ENCODE data around the gene FCGR1A.
"Not testable (repeated sequence)": the region's sequence is repeated elsewhere in the genome, so short reads cannot be mapped to it uniquely, and the experiment has no call there.

FCGR1A gene

GRCh38 chr1:149771653-149772425 lies 10.7 kb upstream of the FCGR1A start:
- DNase-seq (ENCODE audit: insufficient read length, low spot score): not testable (repeated sequence)
- FAIRE-seq: peak; percentile 66

- DNase-seq (ENCODE audit: insufficient read length, low spot score); FAIRE-seq: not testable (repeated sequence)
These were observed 6.9 kb upstream of the FCGR1A start for GRCh38 chr1:149775510-149776147.

GRCh38 chr1:149777084-149777483 lies 5.4 kb upstream of the FCGR1A start:
- not testable (repeated sequence) for DNase-seq (ENCODE audit: insufficient read length, low spot score); FAIRE-seq

GRCh38 chr1:149778313-149778712 lies 4.2 kb upstream of the FCGR1A start:
- not testable (repeated sequence) for FAIRE-seq; DNase-seq (ENCODE audit: insufficient read length, low spot score)

GRCh38 chr1:149781413-149781984 lies 995 bp upstream of the FCGR1A start:
- DNase-seq (ENCODE audit: insufficient read length, low spot score): not testable (repeated sequence)

GRCh38 chr1:149783289-149783688 lies 795 bp downstream of the FCGR1A start:
- not testable (repeated sequence) for FAIRE-seq; DNase-seq (ENCODE audit: insufficient read length, low spot score)

More at GRCh38 chr1:149781413-149781984, 995 bp upstream of the FCGR1A start:
- not testable (repeated sequence) for FAIRE-seq

- DNase-seq (ENCODE audit: insufficient read length, low spot score); FAIRE-seq: not testable (repeated sequence)
These were observed 1.4 kb downstream of the FCGR1A start for GRCh38 chr1:149783868-149784267.

- not testable (repeated sequence) for DNase-seq (ENCODE audit: insufficient read length, low spot score); FAIRE-seq
These were observed 5.4 kb downstream of the FCGR1A start for GRCh38 chr1:149787688-149788451.

GRCh38 chr1:149792502-149792901 lies 10.0 kb downstream of the FCGR1A start:
- FAIRE-seq: not testable (repeated sequence)
- DNase-seq (ENCODE audit: insufficient read length, low spot score): peak; percentile 22

- DNase-seq (ENCODE audit: insufficient read length, low spot score): peak; percentile 67
- not testable (repeated sequence) for FAIRE-seq
These were observed 10.5 kb downstream of the FCGR1A start for GRCh38 chr1:149792912-149793515.

- FAIRE-seq; DNase-seq (ENCODE audit: insufficient read length, low spot score): not testable (repeated sequence)
These were observed 11.4 kb downstream of the FCGR1A start for GRCh38 chr1:149793885-149794284.

GRCh38 chr1:149801628-149802027 lies 19.1 kb downstream of the FCGR1A start:
- DNase-seq (ENCODE audit: insufficient read length, low spot score); FAIRE-seq: not testable (repeated sequence)

GRCh38 chr1:149804417-149805080 lies 22.1 kb downstream of the FCGR1A start:
- FAIRE-seq; DNase-seq (ENCODE audit: insufficient read length, low spot score): not testable (repeated sequence)

- FAIRE-seq; DNase-seq (ENCODE audit: insufficient read length, low spot score): not testable (repeated sequence)
These were observed 28.4 kb downstream of the FCGR1A start for GRCh38 chr1:149810697-149811405.
